ENCODE measurements around the gene MX2.

The MX2 gene

GRCh38 chr21:41447356-41447755, 85.5 kb downstream of the MX2 start:
- TF ChIP-seq CTCF (IDR thresholded peaks at IDR 0.05; ENCODE audit: low read depth, low read length): no peak
- H3K4me3 ChIP-seq (ENCODE audit: low read depth, low read length): no peak overlapping the region
- in situ Hi-C loops (cut with HindIII; ENCODE audit: low sequenced_read_pairs): no loop called here
- no peak for DNase-seq (ENCODE audit: low read depth, low spot score)

- TF ChIP-seq CTCF (IDR thresholded peaks at IDR 0.05; ENCODE audit: low read depth, low read length): no peak
- in situ Hi-C loops (cut with HindIII; ENCODE audit: low sequenced_read_pairs): no loop called here
- no peak overlapping the region for H3K4me3 ChIP-seq (ENCODE audit: low read depth, low read length)
- DNase-seq (ENCODE audit: low read depth, low spot score): no peak
These were observed 87.8 kb downstream of the MX2 start for GRCh38 chr21:41449613-41450012.

GRCh38 chr21:41451753-41452676, 90.2 kb downstream of the MX2 start:
- no peak for DNase-seq (ENCODE audit: low read depth, low spot score)
- no peak overlapping the region for H3K4me3 ChIP-seq (ENCODE audit: low read depth, low read length)
- TF ChIP-seq CTCF (IDR thresholded peaks at IDR 0.05; ENCODE audit: low read depth, low read length): no peak
- in situ Hi-C loops (cut with HindIII; ENCODE audit: low sequenced_read_pairs): no loop called here

- TF ChIP-seq CTCF (IDR thresholded peaks at IDR 0.05; ENCODE audit: low read depth, low read length): no peak
- in situ Hi-C loops (cut with HindIII; ENCODE audit: low sequenced_read_pairs): no loop called here
- DNase-seq (ENCODE audit: low read depth, low spot score): no peak
- no peak overlapping the region for H3K4me3 ChIP-seq (ENCODE audit: low read depth, low read length)
These were observed 91.4 kb downstream of the MX2 start for GRCh38 chr21:41453198-41453597.

- in situ Hi-C loops (cut with HindIII; ENCODE audit: low sequenced_read_pairs): no loop called here
- no peak for TF ChIP-seq CTCF (IDR thresholded peaks at IDR 0.05; ENCODE audit: low read depth, low read length)
- H3K4me3 ChIP-seq (ENCODE audit: low read depth, low read length): no peak overlapping the region
- DNase-seq (ENCODE audit: low read depth, low spot score): no peak
These were observed 91.9 kb downstream of the MX2 start for GRCh38 chr21:41453761-41454160.

GRCh38 chr21:41458121-41458520, 96.3 kb downstream of the MX2 start:
- in situ Hi-C loops (cut with HindIII; ENCODE audit: low sequenced_read_pairs): no loop called here
- no peak for DNase-seq (ENCODE audit: low read depth, low spot score)
- no peak for TF ChIP-seq CTCF (IDR thresholded peaks at IDR 0.05; ENCODE audit: low read depth, low read length)
- H3K4me3 ChIP-seq (ENCODE audit: low read depth, low read length): no peak overlapping the region

All from astrocyte of the spinal cord (primary cell).